Activated T-helper 9 cell treated with anti-CD3 and anti-CD28 coated beads, Interleukin-2, amount 50 U/mL, for 16 hours (primary cell): ENCODE measurements around the gene ERMAP.

Experiments used
- DNase-seq: peaks from one replicate; pipeline ENCODE4 v3.0.0-alpha.2; 2020; ENCODE audit warnings: low read depth

The ERMAP gene

GRCh38 chr1:42876009-42876408 is 59.1 kb downstream of the ERMAP start:
- no peak for DNase-seq

- no peak for DNase-seq
Measured at GRCh38 chr1:42877380-42877779, 60.5 kb downstream of the ERMAP start.

GRCh38 chr1:42880384-42880783 is 63.5 kb downstream of the ERMAP start:
- DNase-seq: no peak

GRCh38 chr1:42886046-42886739 is 69.3 kb downstream of the ERMAP start:
- DNase-seq: no peak

- no peak for DNase-seq
Measured at GRCh38 chr1:42886800-42887199, 69.9 kb downstream of the ERMAP start.

GRCh38 chr1:42887366-42887765 is 70.4 kb downstream of the ERMAP start:
- no peak for DNase-seq

GRCh38 chr1:42888013-42888633 is 71.2 kb downstream of the ERMAP start:
- DNase-seq: no peak

GRCh38 chr1:42889264-42889663 is 72.3 kb downstream of the ERMAP start:
- no peak for DNase-seq

- DNase-seq: no peak
Measured at GRCh38 chr1:42891465-42892138, 74.7 kb downstream of the ERMAP start.
